SHP77 (cell line): ENCODE results near the gene RELB.
"Not testable (repeated sequence)": the region's sequence is repeated elsewhere in the genome, so short reads cannot be mapped to it uniquely, and the experiment has no call there.

Experiments
- DNase-seq, 2 experiments: peaks; one replicate each; lab custom pipeline; 2025; lab: John Stamatoyannopoulos, UW

The RELB gene

GRCh38 chr19:44986389-44986788 lies 14.9 kb upstream of the RELB start:
- DNase-seq, result no peak

GRCh38 chr19:44987148-44987675 lies 14.1 kb upstream of the RELB start:
- no peak for DNase-seq

GRCh38 chr19:44988273-44988672 lies 13.0 kb upstream of the RELB start:
- DNase-seq, result no peak

GRCh38 chr19:44988896-44989556 lies 12.2 kb upstream of the RELB start:
- peak; percentile 45 to 68 for DNase-seq

GRCh38 chr19:44990459-44990858 lies 10.8 kb upstream of the RELB start:
- DNase-seq, result no peak

GRCh38 chr19:44990966-44991365 lies 10.3 kb upstream of the RELB start:
- DNase-seq, result no peak

- DNase-seq, result no peak
Observed at GRCh38 chr19:44992336-44993163, 8.7 kb upstream of the RELB start.

- DNase-seq, result no peak
Observed at GRCh38 chr19:44993526-44993925, 7.7 kb upstream of the RELB start.

GRCh38 chr19:44993926-44994537 lies 7.2 kb upstream of the RELB start:
- DNase-seq, result no peak

GRCh38 chr19:44998025-44998424 lies 3.2 kb upstream of the RELB start:
- DNase-seq, result no peak

GRCh38 chr19:44999131-44999925 lies 1.9 kb upstream of the RELB start:
- not testable (repeated sequence) for DNase-seq

- not testable (repeated sequence) for DNase-seq
Observed at GRCh38 chr19:45000665-45001064, 599 bp upstream of the RELB start.

- no peak for DNase-seq
Observed at GRCh38 chr19:45003485-45003884, 2.2 kb downstream of the RELB start.

- DNase-seq, result no peak
Observed at GRCh38 chr19:45005787-45006186, 4.5 kb downstream of the RELB start.

- DNase-seq, result no peak
Observed at GRCh38 chr19:45008552-45008951, 7.3 kb downstream of the RELB start.

- no peak for DNase-seq
Observed at GRCh38 chr19:45009625-45010255, 8.5 kb downstream of the RELB start.

GRCh38 chr19:45010306-45010705 lies 9.0 kb downstream of the RELB start:
- no peak for DNase-seq

GRCh38 chr19:45011959-45012358 lies 10.7 kb downstream of the RELB start:
- no peak for DNase-seq

GRCh38 chr19:45016388-45017314 lies 15.4 kb downstream of the RELB start:
- DNase-seq, result peak; percentile 34 to 56

GRCh38 chr19:45019187-45019586 lies 17.9 kb downstream of the RELB start:
- no peak for DNase-seq
